Uterus (tissue), 4 donors: ENCODE data around the gene CDIPT. TPM values are rescaled to one million over a fixed set of nuclear protein-coding genes. Genes with fewer than 3 reads are reported as not detected.

Experiments
- DNase-seq, 2 donors: peaks; one replicate each; pipeline ENCODE4 v3.0.0-alpha.2; 2019 to 2020
- H3K27ac ChIP-seq, 2 donors: fragments of 200-600 bp; sonication (generic); 1 replicate in 1 of 2; 2 replicates in 1 of 2; pipeline ENCODE4 v1.5.1; 2016 to 2018
- H3K27me3 ChIP-seq, 2 donors: fragments of 200-600 bp; sonication (generic); one replicate each; pipeline ENCODE4 v1.5.1; 2018 to 2019; ENCODE audit warnings: control low read depth in 1 of 2
- H3K36me3 ChIP-seq, 2 donors: fragments of 200-600 bp; sonication (generic); one replicate each; pipeline ENCODE4 v1.5.1; 2019; ENCODE audit warnings: control low read depth in 1 of 2
- H3K4me1 ChIP-seq, 2 donors: fragments of 200-600 bp; sonication (generic); one replicate each; pipeline ENCODE4 v1.5.1; 2018 to 2019; ENCODE audit warnings: control low read depth in 1 of 2
- H3K4me3 ChIP-seq, 2 donors: fragments of 200-600 bp; sonication (generic); 1 replicate in 1 of 2; 2 replicates in 1 of 2; pipeline ENCODE4 v1.5.1; 2018 to 2019; ENCODE audit warnings: mild to moderate bottlenecking in 1 of 2
- H3K9me3 ChIP-seq, 2 donors: fragments of 200-600 bp; sonication (generic); one replicate each; pipeline ENCODE4 v1.5.1; 2019; ENCODE audit warnings: control low read depth in 1 of 2
- CTCF ChIP-seq, 4 experiments: fragments of 200-600 bp in 2 of 4; fragments of 450-650 bp in 2 of 4; sonication (generic) in 2 of 4; IDR thresholded peaks; one replicate each; pipeline ENCODE4 v1.5.1; 2016 to 2019; ENCODE audit warnings: antibody characterized with exemption in 4 of 4, mild to moderate bottlenecking in 2 of 4, moderate library complexity in 1 of 4
- POLR2A ChIP-seq, 2 donors: fragments of 450-650 bp; IDR thresholded peaks; one replicate each; pipeline ENCODE4 v1.6.1; 2016; ENCODE audit warnings: antibody characterized with exemption in 2 of 2, mild to moderate bottlenecking in 1 of 2, moderate library complexity in 1 of 2
- intact Hi-C: fragments of 100-400 bp; cut with DNase I; formaldehyde crosslinking; loops from one replicate; pipeline ENCODE4 v1.15.1; 2023; ENCODE audit warnings: low total_unique reads
- total RNA-seq, 4 donors: library from RNA; depleted of rRNA in 3 of 4; stranded (reverse); fragments of >200 nt in 3 of 4; gene quantifications; one replicate each; pipeline versions ENCODE4 v1.1.0 to v1.2.4, GENCODE V29; 2014 to 2023
- donor health status: DM: yes; HTN: yes; CAD: no.

The CDIPT gene
- total RNA-seq, 4 donors from 2014 or later, result 35.1 to 83.7 (median 59.1) TPM

- Histone ChIP-seq H3K27me3 (no peaks in the 10 kb centered on the region), H3K9me3 (no peaks in the 10 kb centered on the region), H3K4me1 (peaks cover 0 to 11% of the 10 kb centered on the region in 2 donors), H3K36me3 (no peaks in the 10 kb centered on the region), H3K27ac (peak overlapping the region; percentile 96 to 99), H3K4me3 (peak overlapping the region; percentile 72 to 90)
- TF ChIP-seq POLR2A (IDR thresholded peaks at IDR 0.05), result no peak
- no peak for TF ChIP-seq CTCF (IDR thresholded peaks at IDR 0.05)
- intact Hi-C loops, result no loop called here
- peak; percentile 63 to 65 for DNase-seq
Measured at GRCh38 chr16:29816694-29817441, 46.2 kb downstream of the CDIPT start.

DNA sequence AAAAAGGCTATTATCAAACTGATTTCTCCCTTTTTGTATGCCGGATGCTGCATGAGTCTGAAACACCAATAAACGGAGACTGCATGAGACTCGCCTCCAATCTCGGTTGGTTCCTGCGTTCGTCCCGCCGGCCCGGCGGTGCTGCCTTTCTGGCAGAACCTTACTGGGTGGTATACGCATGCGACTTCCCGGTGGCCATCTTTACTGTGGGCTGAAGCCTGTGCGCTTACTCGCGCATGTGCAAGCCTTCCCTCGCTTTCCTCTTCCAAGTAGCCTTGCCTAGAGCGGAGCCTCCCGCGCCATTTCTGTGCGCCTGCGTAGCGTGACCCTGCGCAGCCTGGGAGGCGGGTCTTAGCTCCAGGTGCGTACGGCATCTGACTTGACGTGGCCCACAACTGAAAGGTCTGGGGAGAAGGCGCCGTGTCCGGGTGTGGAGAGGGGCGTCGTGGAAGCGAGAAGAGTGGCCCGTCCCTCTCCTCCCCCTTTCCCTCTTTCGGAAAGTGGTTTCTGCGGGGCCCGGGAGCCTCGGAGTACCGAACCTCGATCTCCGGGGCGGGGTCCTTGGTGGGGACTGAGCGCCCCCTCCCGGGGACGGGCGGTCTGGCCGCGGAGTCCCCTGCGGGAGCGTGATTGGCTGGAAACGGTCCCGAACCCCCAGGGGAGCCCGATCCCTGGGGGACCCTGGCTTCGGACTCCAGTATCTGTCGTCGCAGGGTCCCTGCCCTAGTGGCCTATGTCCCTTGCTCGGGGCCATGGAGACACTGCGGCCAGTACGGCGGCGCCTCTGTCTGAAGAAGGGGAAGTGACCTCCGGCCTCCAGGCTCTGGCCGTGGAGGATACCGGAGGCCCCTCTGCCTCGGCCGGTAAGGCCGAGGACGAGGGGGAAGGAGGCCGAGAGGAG is 47.0 kb downstream of the CDIPT start, which contains the start of gene PAGR1:
Gene PAGR1, plus strand, starts transcription at position 360 of the 901 bp plus-strand sequence. Its CDS starts 374 bp downstream, at position 734.
- no peaks in the 10 kb centered on the region for H3K9me3 ChIP-seq
- H3K4me3 ChIP-seq, result peak within 1 kb of the TSS; percentile 72 to 90
- peak; percentile 99 to 100 for DNase-seq
- H3K36me3 ChIP-seq, result no peaks in the 10 kb centered on the region
- peaks cover 0 to 11% of the 10 kb centered on the region in 2 donors for H3K4me1 ChIP-seq
- peak within 1 kb of the TSS; percentile 96 to 99 for H3K27ac ChIP-seq
- TF ChIP-seq CTCF (IDR thresholded peaks at IDR 0.05) (peak; percentile 85 to 91 (median 88)), POLR2A (IDR thresholded peaks at IDR 0.05) (peak; percentile 73 to 74)
- H3K27me3 ChIP-seq, result no peaks in the 10 kb centered on the region
- intact Hi-C loops, result no loop called here

DNA sequence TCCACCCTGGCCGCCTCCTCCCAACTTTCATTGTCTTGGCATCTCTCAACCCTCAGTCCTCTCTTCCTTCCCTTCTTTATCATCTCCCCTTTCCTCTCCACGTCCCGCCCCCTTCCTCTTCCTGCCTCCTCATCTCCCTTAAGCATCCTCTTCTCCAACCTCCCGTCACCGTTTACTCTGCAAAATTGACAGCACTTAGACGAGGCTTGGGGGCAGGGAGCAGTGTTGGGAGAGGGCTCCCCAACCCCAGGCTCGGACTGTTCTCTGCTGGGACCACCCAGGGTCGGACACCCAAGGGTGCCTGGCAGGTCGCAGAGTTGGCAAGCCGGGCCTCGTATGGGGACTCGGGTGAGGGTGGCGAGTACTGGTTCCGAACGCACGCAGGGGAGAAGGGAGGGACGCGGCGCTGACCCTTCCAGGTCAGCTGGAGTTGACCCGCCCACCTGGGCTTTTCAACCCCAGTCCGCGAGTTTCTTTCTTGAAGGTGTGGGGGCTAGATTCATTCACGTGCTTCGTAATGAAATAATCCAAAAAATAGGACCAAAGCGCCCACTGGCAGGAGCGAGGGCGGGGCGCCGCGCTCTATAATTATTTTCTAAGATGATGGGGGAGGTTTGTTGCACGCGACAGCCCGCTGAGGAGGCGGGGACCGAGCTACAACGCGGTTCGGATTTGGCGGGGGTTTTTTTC is 47.8 kb downstream of the CDIPT start:
- no peaks in the 10 kb centered on the region for H3K36me3 ChIP-seq
- peak overlapping the region; percentile 72 to 90 for H3K4me3 ChIP-seq
- H3K27ac ChIP-seq, result peak overlapping the region; percentile 96 to 99
- H3K9me3 ChIP-seq, result no peaks in the 10 kb centered on the region
- H3K4me1 ChIP-seq, result peaks cover 0 to 18% of the 10 kb centered on the region in 2 donors
- DNase-seq, result peak; percentile 50 to 58
- no peaks in the 10 kb centered on the region for H3K27me3 ChIP-seq
- no peak for TF ChIP-seq CTCF (IDR thresholded peaks at IDR 0.05)
- TF ChIP-seq POLR2A (IDR thresholded peaks at IDR 0.05), result no peak
- intact Hi-C loops, result no loop called here

GRCh38 chr16:29814592-29814991 is 48.4 kb downstream of the CDIPT start:
- Histone ChIP-seq H3K4me3 (no peak overlapping the region), H3K9me3 (no peaks in the 10 kb centered on the region), H3K27me3 (no peaks in the 10 kb centered on the region), H3K27ac (peak overlapping the region; percentile 96 to 99), H3K36me3 (no peaks in the 10 kb centered on the region), H3K4me1 (peaks cover 0 to 23% of the 10 kb centered on the region in 2 donors)
- TF ChIP-seq CTCF (IDR thresholded peaks at IDR 0.05) (no peak), POLR2A (IDR thresholded peaks at IDR 0.05) (no peak)
- DNase-seq, result no peak
- intact Hi-C loops, result no loop called here
